Dedifferentiated amniotic fluid mesenchymal stem cell (primary cell): ENCODE measurements around the gene NME4.
"Not testable (repeated sequence)": the region's sequence is repeated elsewhere in the genome, so short reads cannot be mapped to it uniquely, and the experiment has no call there.

Experiments used
- DNase-seq: peaks from one replicate; pipeline ENCODE4 v3.0.0-alpha.2; 2016; ENCODE audit errors: extremely low spot score

Gene NME4

GRCh38 chr16:377419-377951 is 19.5 kb upstream of the NME4 start:
- DNase-seq: no peak

DNA sequence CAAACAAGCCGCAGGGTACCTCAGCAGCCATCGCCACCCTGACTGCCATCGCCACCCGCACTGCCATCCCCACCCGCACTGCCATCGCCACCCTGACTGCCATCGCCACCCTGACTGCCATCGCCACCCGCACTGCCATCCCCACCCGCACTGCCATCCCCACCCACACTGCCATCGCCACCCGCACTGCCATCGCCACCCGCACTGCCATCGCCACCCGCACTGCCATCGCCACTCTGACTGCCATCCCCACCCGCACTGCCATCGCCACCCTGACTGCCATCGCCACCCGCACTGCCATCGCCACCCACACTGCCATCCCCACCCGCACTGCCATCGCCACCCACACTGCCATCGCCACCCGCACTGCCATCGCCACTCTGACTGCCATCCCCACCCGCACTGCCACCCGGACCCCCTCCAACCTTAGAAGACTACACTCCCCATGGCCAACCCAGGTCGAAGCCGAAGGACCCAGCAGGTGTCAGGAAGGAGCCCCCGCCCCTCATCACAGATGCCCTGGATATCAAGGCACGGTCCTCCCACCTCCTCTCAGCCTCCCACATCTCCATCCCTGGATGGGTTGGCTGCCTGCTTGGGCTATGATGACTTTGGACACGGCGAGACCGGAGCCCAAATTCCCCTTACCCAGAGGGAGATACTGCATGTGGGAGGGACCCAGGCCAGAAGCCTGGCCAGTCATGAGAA is 18.7 kb upstream of the NME4 start:
- DNase-seq: not testable (repeated sequence)

GRCh38 chr16:378821-379182 is 18.2 kb upstream of the NME4 start:
- DNase-seq: no peak

DNA sequence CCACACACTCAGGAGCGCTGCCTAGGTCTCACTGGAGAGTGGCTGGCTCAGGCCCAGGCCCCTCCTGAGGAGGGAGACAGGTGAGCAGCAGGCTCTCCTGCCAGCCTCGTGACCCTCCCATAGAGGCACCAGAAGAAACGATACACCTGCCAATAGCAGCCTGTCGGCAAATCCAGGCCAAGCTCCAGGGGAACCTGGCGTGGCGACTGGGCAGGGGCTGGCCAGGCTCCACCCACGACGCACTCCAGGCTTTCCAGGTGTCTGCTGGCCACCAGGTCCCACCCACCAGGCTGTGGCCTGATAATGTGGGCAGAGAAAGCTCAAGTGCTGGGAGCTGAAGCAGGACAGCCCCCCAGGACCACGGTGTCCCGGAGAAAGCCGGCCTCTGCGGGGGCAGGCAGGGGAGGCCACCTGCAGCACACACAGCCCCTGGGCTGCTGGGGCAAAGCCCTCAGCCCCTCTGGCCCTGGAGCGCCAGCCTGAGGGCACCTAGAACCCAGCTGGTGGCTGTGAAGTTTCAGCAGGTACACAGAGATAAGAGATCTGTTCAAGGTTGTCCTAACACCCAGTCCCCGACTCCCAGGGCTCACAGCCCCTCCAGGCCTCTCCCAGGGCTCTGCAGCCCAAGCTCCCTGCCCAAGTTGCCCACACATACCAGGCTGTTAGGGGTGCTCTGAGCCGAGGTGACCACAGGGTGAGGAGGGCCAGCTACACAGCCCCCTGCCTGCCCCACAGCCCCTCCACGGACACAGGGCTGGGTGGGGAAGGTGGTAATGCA is 17.6 kb upstream of the NME4 start:
- no peak for DNase-seq

- DNase-seq: no peak
Measured at GRCh38 chr16:379961-380761, 16.8 kb upstream of the NME4 start.

DNA sequence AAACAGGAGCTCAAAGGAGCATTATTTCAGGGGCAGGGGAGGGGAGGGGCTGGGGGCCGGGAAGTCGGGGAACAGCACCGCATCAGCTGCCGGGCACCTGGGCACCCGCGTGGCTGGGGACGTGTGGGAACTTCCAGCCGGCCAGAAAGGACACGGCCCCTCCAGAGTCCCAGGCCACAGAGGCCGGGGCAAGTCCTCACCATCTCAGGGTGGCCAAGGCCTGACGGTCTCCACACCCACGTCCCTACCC is 16.3 kb upstream of the NME4 start:
- DNase-seq: no peak

DNA sequence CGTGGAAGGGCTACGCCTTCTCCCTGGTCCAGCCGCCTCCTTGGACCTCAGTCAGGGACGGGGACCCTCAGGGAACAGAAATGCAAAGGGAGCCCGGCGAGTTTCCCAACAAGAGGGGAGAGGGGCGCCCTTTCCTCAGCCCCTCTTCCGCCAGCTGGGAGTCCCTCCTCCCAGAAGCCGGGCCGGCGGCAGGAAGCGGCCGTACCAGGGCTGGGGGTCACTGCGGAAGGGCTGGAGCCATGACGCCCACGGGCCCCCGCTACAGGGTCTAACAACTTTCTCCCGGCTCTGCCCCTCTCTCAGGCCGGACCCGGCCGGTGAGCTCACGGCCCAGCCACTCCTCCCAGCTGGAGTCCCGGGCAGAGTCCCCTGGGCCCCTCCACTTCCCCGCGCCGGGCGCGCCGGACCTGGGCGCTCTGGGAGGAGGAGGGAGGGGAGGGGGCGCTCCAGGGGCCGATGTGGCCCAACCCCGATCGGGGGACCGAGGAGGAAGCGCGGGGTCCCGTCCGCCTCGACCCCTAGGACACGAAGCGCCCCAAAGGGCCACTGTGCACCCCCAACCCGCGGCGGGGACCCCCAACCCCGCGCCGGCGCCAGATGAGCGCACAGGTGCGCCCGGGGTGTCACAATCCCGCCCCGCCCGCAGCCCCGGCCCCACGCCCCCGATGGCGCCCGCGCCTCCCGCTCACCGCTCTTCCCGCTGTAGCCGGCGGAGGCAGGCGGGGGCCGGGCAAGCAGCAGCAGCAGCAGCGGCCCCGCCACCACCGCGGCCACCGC is 15.8 kb upstream of the NME4 start:
- DNase-seq: no peak

DNA sequence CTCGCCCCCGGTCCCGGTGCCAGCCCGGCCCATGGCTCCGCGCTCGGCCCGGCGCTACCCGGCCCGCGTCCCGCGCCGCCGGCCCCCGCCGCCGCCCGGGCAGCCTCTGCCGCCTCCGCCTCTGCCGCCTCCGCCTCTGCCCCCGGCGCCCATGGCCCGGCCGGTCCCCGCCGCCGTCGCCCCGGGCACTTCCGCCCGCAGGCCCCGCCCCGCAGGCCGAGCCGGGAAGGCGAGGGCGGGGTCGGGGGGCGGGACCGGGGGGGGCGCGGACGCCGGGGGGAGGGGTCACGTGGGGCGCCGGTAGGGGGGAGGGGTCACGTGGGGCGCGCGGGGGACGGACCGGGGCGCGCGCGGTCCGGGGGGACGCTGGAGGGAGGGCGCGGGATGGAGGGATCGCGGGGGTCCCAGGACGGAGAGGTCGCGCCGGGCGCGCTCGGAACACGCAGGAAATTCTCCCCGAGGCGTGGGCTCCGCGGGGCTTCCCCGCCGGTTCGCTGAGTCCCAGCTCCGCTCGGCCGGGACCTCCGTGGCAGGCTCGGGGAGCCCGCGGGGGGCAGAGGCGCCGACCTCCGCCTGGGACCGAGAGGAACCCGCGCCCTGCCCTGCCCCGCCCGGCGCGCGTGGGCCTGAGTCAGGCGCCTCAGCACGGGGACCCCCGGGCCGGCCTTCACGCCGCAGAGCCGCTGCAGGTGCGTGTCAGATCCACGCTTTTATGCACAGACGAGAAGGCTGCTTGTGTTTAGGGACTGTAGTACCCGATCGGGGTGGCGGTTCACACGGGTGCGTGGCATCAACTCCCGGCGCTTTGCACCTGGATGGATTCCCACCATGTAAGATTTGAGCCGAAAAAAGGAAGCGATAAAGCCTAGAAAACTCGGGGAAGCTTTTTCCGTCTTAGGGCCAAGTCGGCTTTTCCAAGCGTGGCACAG is 14.9 kb upstream of the NME4 start, which contains the start of gene PGAP6:
PGAP6 (minus strand) TSS at position 190 of the 929 bp plus-strand sequence; CDS start at position 33, 157 bp downstream.
- peak; percentile 31 for DNase-seq

DNA sequence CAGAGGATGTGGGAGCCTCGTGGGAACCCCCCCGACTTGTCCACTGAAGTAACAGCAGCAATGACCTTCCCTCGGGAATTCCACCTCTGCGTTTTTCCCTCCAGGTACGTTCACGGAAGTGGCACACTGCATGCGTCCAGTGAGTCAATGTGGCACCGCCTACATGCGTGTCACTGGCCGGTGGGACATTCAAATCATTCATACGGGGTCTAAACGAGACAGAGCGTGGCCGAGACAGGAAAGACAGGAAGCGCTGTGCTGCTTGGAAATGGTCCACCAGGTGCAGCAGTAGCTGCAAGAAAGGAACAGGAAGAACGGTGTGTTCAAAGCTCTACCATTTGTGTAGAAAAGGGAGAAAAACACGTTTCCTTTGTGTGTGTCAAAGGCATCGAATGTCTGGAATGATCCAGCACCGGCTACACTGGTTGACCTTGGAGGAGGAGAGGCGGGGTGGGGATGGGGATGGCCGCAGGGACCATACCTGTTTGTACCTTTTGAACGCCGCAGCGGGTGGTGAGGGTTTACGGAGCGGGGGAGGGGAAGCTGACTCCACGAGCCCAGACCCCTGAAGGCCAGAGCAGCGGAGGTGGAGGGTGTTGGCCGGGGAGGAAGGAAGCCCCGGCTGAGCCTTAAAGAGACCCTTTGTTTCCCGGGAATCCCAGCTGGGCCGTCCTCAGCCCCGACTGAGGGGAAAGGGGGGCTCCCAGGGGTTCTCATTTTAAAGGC is 13.5 kb upstream of the NME4 start:
- no peak for DNase-seq

DNA sequence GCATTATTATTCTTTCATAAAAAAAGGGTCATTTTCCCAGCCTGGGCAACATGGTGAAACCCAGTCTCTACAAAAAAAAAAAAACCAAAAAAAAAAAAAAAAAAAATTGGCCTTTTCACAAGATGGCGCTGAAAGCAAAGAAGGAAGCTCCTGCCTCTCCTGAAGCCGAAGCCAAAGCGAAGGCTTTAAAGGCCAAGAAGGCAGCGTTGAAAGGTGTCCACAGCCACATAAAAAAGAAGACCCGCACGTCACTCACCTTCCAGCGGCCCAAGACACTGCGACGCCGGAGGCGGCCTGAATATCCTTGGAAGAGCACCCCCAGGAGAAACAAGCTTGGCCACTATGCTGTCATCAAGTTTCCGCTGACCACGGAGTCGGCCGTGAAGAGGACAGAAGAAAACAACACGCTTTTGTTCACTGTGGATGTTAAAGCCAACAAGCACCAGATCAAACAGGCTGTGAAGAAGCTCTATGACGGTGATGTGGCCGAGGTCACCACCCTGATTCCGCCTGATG is 10.3 kb upstream of the NME4 start:
- DNase-seq: no peak

DNA sequence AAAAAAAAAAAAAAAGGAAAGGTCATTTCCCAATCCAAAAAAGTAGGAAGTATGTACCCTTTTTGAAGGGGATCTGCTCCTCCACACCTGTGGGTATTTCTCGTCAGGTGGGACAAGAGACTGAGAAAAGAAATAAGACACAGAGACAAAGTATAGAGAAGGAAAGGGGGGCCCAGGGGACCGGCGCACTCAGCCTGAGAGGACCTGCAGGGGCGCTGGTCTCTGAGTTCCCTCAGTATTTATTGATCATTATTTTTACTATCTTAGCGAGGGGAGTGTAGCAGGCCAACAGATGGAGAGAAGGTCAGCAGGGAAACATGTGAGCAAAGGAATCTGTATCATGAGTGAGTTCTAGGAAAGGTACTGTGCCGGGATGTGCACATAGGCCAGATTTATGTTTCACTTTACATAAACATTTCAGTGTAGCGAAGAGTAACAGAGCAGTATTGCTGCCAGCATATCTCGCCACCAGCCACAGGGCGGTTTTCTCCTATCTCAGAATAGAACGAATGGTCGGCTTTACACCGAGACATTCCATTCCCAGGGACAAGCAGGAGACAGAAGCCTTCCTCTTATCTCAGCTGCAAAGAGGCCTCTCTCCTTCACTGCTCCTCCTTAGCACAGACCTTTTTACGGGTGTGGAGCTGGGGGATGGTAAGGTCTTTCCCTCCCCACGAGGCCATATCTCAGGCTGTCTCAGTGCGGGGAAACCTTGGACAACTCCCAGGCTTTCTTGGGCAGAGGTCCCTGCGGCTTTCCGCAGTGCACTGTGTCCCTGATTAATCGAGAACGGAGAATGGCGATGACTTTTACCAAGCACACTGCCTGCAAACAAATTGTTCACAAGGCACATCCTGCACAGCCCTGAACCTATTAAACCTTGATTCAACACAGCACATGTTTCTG is 9.0 kb upstream of the NME4 start:
- not testable (repeated sequence) for DNase-seq

DNA sequence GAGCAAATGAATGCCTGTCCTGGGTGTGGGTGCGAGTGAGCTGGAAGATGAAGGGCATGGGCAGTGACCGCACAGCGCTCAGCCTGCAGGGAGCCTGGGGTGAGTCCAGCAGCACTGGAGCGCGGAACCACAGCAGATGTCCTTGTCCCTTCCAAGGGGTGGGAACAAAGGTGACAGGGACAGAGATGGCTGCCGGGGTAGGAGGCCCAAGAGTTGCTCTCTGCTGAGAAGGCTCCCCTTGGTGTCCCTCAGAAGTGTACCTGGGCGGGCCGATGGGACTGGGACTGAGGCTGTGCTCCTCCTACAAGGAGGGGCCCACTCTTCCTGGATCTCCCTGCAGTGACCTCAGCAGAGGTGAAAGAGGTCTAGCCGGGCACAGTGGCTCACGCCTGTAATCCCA is 7.6 kb upstream of the NME4 start:
- DNase-seq: no peak

GRCh38 chr16:391885-392335 is 5.1 kb upstream of the NME4 start:
- no peak for DNase-seq

GRCh38 chr16:392450-393030 is 4.5 kb upstream of the NME4 start:
- no peak for DNase-seq

DNA sequence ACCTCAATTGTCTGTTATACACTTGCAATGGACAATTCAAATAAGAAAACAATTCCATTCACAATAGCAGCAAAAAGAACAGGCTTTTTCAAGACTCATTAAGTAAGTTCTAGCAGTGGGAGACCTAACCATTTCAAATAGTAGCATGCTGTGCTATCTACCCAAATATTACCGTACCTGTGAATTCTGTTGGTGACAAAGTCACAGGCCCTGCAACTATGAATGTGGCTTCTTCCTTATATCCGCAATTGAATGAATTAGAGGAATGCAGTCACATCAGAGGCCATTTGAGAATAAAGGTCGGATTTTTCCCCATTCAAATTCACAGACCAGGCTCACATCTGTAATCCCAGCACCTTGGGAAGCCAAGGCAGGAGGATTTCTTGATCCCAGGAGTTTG is 800 bp upstream of the NME4 start:
- DNase-seq: no peak

- peak; percentile 25 for DNase-seq
Measured at GRCh38 chr16:396605-397004, 394 bp upstream of the NME4 start.

- DNase-seq: peak; percentile 40
Measured at GRCh38 chr16:397736-398332, 835 bp downstream of the NME4 start.
